SK-N-SH (cell line): ENCODE measurements around the gene CACNA1E.

Source experiments
- CTCF ChIP-seq: fragments of 200-600 bp; sonication (generic); IDR thresholded peaks from 2 replicates; pipeline ENCODE4 v1.6.1; 2017; ENCODE audit warnings: antibody characterized with exemption, mild to moderate bottlenecking, moderate library complexity
- EP300 ChIP-seq, 2 experiments: IDR thresholded peaks; 2 replicates each; pipeline versions ENCODE4 v1.4.0 to v1.6.1; 2012; ENCODE audit warnings: borderline replicate concordance in 1 of 2, low read depth in 1 of 2, low read length in 1 of 2
- GABPA ChIP-seq: IDR thresholded peaks from 2 replicates; pipeline ENCODE4 v1.4.0; 2012; ENCODE audit warnings: low read depth, mild to moderate bottlenecking
- GATA2 ChIP-seq: sonication (generic); formaldehyde crosslinking; IDR thresholded peaks from 2 replicates; pipeline ENCODE4 v1.5.0; 2020; ENCODE audit warnings: mild to moderate bottlenecking, missing genetic modification reagents
- JUND ChIP-seq: IDR thresholded peaks from 2 replicates; pipeline ENCODE4 v1.4.0; 2012
- MAX ChIP-seq: IDR thresholded peaks from 2 replicates; pipeline ENCODE4 v1.4.0; 2012; ENCODE audit warnings: low read depth
- POLR2AphosphoS5 ChIP-seq: IDR thresholded peaks from 2 replicates; pipeline ENCODE4 v1.6.1; 2012; ENCODE audit warnings: low read depth, low read length
- RAD21 ChIP-seq: IDR thresholded peaks from 2 replicates; pipeline ENCODE4 v1.6.1; 2012; ENCODE audit warnings: mild to moderate bottlenecking, low read length
- REST ChIP-seq: IDR thresholded peaks from 2 replicates; pipeline ENCODE4 v1.6.1; 2012; ENCODE audit warnings: mild to moderate bottlenecking, low read depth, low read length, moderate library complexity
- TAF1 ChIP-seq: IDR thresholded peaks from 2 replicates; pipeline ENCODE4 v1.6.1; 2012; ENCODE audit warnings: low read depth, mild to moderate bottlenecking, low read length, moderate library complexity, borderline replicate concordance
- YY1 ChIP-seq: IDR thresholded peaks from 2 replicates; pipeline ENCODE4 v1.4.0; 2012; ENCODE audit warnings: low read depth, mild to moderate bottlenecking

GRCh38 chr1:181821701-181822100 is 338.4 kb downstream of the CACNA1E start:
- TF ChIP-seq CTCF (no peak), MAX (no peak), REST (no peak), GATA2 (CRISPR knock-in tag) (no peak), POLR2AphosphoS5 (no peak), GABPA (no peak), RAD21 (no peak), EP300 (IDR thresholded peaks at IDR 0.05; ENCODE audit: borderline replicate concordance in 1 of 2, low read depth in 1 of 2, low read length in 1 of 2) (no peak), JUND (no peak), YY1 (no peak), TAF1 (no peak)
